ENCODE results near the gene TMC7. TPM values are rescaled to one million over a fixed set of nuclear protein-coding genes. Genes with fewer than 3 reads are reported as not detected.

TMC7 gene
- total and polyA plus RNA-seq, 9 donors = 0.15 to 1.1 (median 0.35) TPM; not detected in 1

GRCh38 chr16:19073344-19073743, 89.6 kb downstream of the TMC7 start:
- Histone ChIP-seq H3K27me3 (no peaks in the 10 kb centered on the region), H3K27ac (no peak overlapping the region), H3K36me3 (no peaks in the 10 kb centered on the region), H3K4me3 (no peak overlapping the region), H3K4me1 (ENCODE audit: insufficient read depth) (no peaks in the 10 kb centered on the region), H3K9me3 (no peaks in the 10 kb centered on the region)
- intact Hi-C loops (cut with DNase I) = loop anchor here in 1 of 4 donors (5.0 kb wide), 1 partner anchor 96 kb away; no protein-coding TSS in a partner anchor
- 95 to 99% (median 95%) methylated on average over 3 of the region's 3 CpGs for WGBS, 3 donors
- no peak for TF ChIP-seq POLR2A (IDR thresholded peaks at IDR 0.05)
- TF ChIP-seq EP300 (IDR thresholded peaks at IDR 0.05) = no peak
- TF ChIP-seq CTCF (IDR thresholded peaks at IDR 0.05) = no peak
- DNase-seq = no peak

GRCh38 chr16:19073863-19074262, 90.1 kb downstream of the TMC7 start:
- no peaks in the 10 kb centered on the region for H3K27me3 ChIP-seq
- intact Hi-C loops (cut with DNase I) = loop anchor here in 1 of 4 donors (5.0 kb wide), 1 partner anchor 97 kb away; no protein-coding TSS in a partner anchor
- no peak for DNase-seq
- no peak overlapping the region for H3K4me3 ChIP-seq
- H3K9me3 ChIP-seq = no peaks in the 10 kb centered on the region
- no peaks in the 10 kb centered on the region for H3K36me3 ChIP-seq
- WGBS, 3 donors = 72 to 77% (median 73%) methylated on average over 7 of the region's 7 CpGs
- no peaks in the 10 kb centered on the region for H3K4me1 ChIP-seq (ENCODE audit: insufficient read depth)
- no peak overlapping the region for H3K27ac ChIP-seq
- TF ChIP-seq EP300 (IDR thresholded peaks at IDR 0.05) (no peak), POLR2A (IDR thresholded peaks at IDR 0.05) (no peak), CTCF (IDR thresholded peaks at IDR 0.05) (no peak)

- H3K36me3 ChIP-seq = no peaks in the 10 kb centered on the region
- H3K9me3 ChIP-seq = no peaks in the 10 kb centered on the region
- intact Hi-C loops (cut with DNase I) = loop anchor here in 1 of 4 donors (5.0 kb wide), 1 partner anchor 292 kb away; no protein-coding TSS in a partner anchor
- TF ChIP-seq EP300 (IDR thresholded peaks at IDR 0.05) (no peak), POLR2A (IDR thresholded peaks at IDR 0.05) (no peak), CTCF (IDR thresholded peaks at IDR 0.05) (no peak)
- H3K4me3 ChIP-seq = no peak overlapping the region
- H3K4me1 ChIP-seq (ENCODE audit: insufficient read depth) = no peaks in the 10 kb centered on the region
- H3K27me3 ChIP-seq = no peaks in the 10 kb centered on the region
- 87 to 92% (median 91%) methylated on average over 12 of the region's 12 CpGs for WGBS, 3 donors
- no peak overlapping the region for H3K27ac ChIP-seq
- no peak for DNase-seq
Measured at GRCh38 chr16:19075511-19075910, 91.8 kb downstream of the TMC7 start.

- H3K4me3 ChIP-seq = no peak overlapping the region
- no peaks in the 10 kb centered on the region for H3K36me3 ChIP-seq
- no peaks in the 10 kb centered on the region for H3K27me3 ChIP-seq
- no peak overlapping the region for H3K27ac ChIP-seq
- intact Hi-C loops (cut with DNase I) = loop anchor here in 1 of 4 donors (5.0 kb wide), 1 partner anchor 289 kb away; no protein-coding TSS in a partner anchor
- no peaks in the 10 kb centered on the region for H3K4me1 ChIP-seq (ENCODE audit: insufficient read depth)
- 74 to 88% (median 82%) methylated on average over 6 of the region's 6 CpGs for WGBS, 3 donors
- no peaks in the 10 kb centered on the region for H3K9me3 ChIP-seq
- DNase-seq = no peak
- TF ChIP-seq EP300 (IDR thresholded peaks at IDR 0.05) = no peak
- TF ChIP-seq POLR2A (IDR thresholded peaks at IDR 0.05) = no peak
- no peak for TF ChIP-seq CTCF (IDR thresholded peaks at IDR 0.05)
Measured at GRCh38 chr16:19077879-19078278, 94.1 kb downstream of the TMC7 start.

All from ovary (tissue), 9 donors.